Midbrain (tissue), 1 donor: ENCODE measurements around the gene INO80C.

Experiments used
- DNase-seq: peaks from one replicate; lab custom pipeline; 2025; lab: John Stamatoyannopoulos, UW

Gene INO80C

DNA sequence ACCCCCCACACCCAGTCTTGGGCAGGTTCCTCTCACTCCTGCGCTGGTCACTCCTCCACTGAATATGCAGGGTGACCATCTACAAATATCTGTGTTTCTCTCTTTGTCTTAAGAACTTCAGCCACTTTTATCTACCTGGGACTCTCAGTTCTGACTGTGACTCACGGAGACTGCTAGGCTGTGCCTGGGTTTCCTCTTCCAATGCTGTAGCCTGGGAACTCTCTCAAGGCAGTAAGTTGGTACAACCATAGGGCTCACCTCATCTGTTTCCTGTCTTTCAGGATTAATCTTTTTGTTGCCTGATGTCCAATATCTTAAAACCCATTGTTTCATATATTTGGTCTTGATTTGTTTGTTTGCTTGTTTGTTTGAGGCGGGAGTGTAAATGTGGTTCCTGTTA, 73.4 kb downstream of the INO80C start:
- DNase-seq = no peak

- no peak for DNase-seq
Observed at GRCh38 chr18:35422237-35422636, 75.5 kb downstream of the INO80C start.

DNA sequence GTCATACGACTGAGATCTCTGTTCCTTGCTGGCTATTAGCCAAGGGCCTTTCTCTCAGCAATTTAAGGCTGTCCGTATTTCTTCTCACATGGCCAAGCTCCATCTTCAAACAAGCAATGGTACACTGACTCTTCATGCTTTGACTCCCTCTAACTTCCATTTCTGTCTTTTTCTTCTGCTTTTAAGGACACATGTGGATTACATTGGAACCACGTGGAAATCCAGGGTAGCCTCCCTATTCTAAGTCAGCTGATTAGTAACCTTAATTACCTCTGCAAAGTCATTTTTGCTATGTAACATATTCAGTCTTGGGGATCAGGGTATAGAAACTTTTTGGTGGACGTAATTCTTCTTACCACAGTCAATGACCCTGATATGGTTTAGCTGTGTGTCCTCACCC, 79.2 kb downstream of the INO80C start:
- DNase-seq = no peak
